Measurements from ENCODE around the gene GSDMA. TPM values are rescaled to one million over a fixed set of nuclear protein-coding genes. Genes with fewer than 3 reads are reported as not detected.

GSDMA gene
- total RNA-seq, 1 donor from 2014 or later = 0.23 TPM

GRCh38 chr17:40022961-40023541 lies 60.2 kb downstream of the GSDMA start:
- TF ChIP-seq CTCF (conservative IDR thresholded peaks at IDR 0.05; ENCODE audit: low read depth, low read length) = no peak
- no peak overlapping the region for H3K4me3 ChIP-seq (ENCODE audit: low read depth, low read length)
- no peak for DNase-seq (ENCODE audit: low read depth)

- H3K4me3 ChIP-seq (ENCODE audit: low read depth, low read length) = no peak overlapping the region
- DNase-seq (ENCODE audit: low read depth) = no peak
- no peak for TF ChIP-seq CTCF (conservative IDR thresholded peaks at IDR 0.05; ENCODE audit: low read depth, low read length)
Measured at GRCh38 chr17:40023590-40024292, 60.9 kb downstream of the GSDMA start.

- H3K4me3 ChIP-seq (ENCODE audit: low read depth, low read length) = no peak overlapping the region
- DNase-seq (ENCODE audit: low read depth) = no peak
- TF ChIP-seq CTCF (conservative IDR thresholded peaks at IDR 0.05; ENCODE audit: low read depth, low read length) = no peak
Measured at GRCh38 chr17:40024901-40025300, 62.1 kb downstream of the GSDMA start.

- TF ChIP-seq CTCF (conservative IDR thresholded peaks at IDR 0.05; ENCODE audit: low read depth, low read length) = no peak
- DNase-seq (ENCODE audit: low read depth) = no peak
- no peak overlapping the region for H3K4me3 ChIP-seq (ENCODE audit: low read depth, low read length)
Measured at GRCh38 chr17:40025559-40025958, 62.8 kb downstream of the GSDMA start.

GRCh38 chr17:40025991-40026815 lies 63.4 kb downstream of the GSDMA start:
- no peak for DNase-seq (ENCODE audit: low read depth)
- no peak for TF ChIP-seq CTCF (conservative IDR thresholded peaks at IDR 0.05; ENCODE audit: low read depth, low read length)
- H3K4me3 ChIP-seq (ENCODE audit: low read depth, low read length) = no peak overlapping the region

GRCh38 chr17:40026816-40027613 lies 64.2 kb downstream of the GSDMA start:
- TF ChIP-seq CTCF (conservative IDR thresholded peaks at IDR 0.05; ENCODE audit: low read depth, low read length) = peak; percentile 91
- no peak for DNase-seq (ENCODE audit: low read depth)
- H3K4me3 ChIP-seq (ENCODE audit: low read depth, low read length) = no peak overlapping the region

Other genes with a start within 250 kb of the GSDMA start
- 64.0 and 95.7 TPM in 2 replicates for gene MIEN1, start 232.5 kb upstream of the GSDMA start, total RNA-seq
- gene GRB7, start 225.1 kb upstream of the GSDMA start, total RNA-seq = 20.1 and 42.0 TPM in 2 replicates
- 0.07 TPM in 1 of 2 replicates, not detected in the other for gene IKZF3, start 98.7 kb upstream of the GSDMA start, total RNA-seq
- gene ZPBP2, start 94.8 kb upstream of the GSDMA start, total RNA-seq = not detected in 2 replicates
- gene GSDMB, start 44.4 kb upstream of the GSDMA start, total RNA-seq = 3.2 and 3.3 TPM in 2 replicates
- gene ORMDL3, start 35.4 kb upstream of the GSDMA start, total RNA-seq = 23.3 and 35.6 TPM in 2 replicates
- gene LRRC3C, start 35.3 kb upstream of the GSDMA start, total RNA-seq = not detected in 2 replicates
- 106 and 191 TPM in 2 replicates for gene PSMD3, start 17.8 kb downstream of the GSDMA start, total RNA-seq
- not detected in 2 replicates for gene CSF3, start 52.4 kb downstream of the GSDMA start, total RNA-seq
- 90.0 and 98.6 TPM in 2 replicates for gene MED24, start 91.4 kb downstream of the GSDMA start, total RNA-seq
- 3.8 and 5.4 TPM in 2 replicates for gene THRA, start 100.0 kb downstream of the GSDMA start, total RNA-seq
- 0.40 and 1.2 TPM in 2 replicates for gene NR1D1, start 137.6 kb downstream of the GSDMA start, total RNA-seq
- gene MSL1, start 159.0 kb downstream of the GSDMA start, total RNA-seq = 44.5 and 59.3 TPM in 2 replicates
- 40.9 and 58.9 TPM in 2 replicates for gene CASC3, start 177.5 kb downstream of the GSDMA start, total RNA-seq
- 2.1 and 2.8 TPM in 2 replicates for gene RAPGEFL1, start 214.5 kb downstream of the GSDMA start, total RNA-seq